PC-9 (cell line): ENCODE measurements around the gene PARP2.

Source experiments
- CTCF ChIP-seq: fragments of 200-600 bp; sonication (generic); conservative IDR thresholded peaks from 2 replicates; pipeline ENCODE4 v1.6.1; 2017; ENCODE audit warnings: mixed run types, antibody characterized with exemption, mild to moderate bottlenecking, moderate library complexity
- EZH2 ChIP-seq: fragments of 200-600 bp; sonication (generic); IDR thresholded peaks from 2 replicates; pipeline ENCODE4 v1.8.0; 2017; ENCODE audit warnings: antibody characterized with exemption, low read depth

- TF ChIP-seq CTCF (no peak), EZH2 (no peak)
Observed at GRCh38 chr14:20350860-20351259, 7.4 kb downstream of the PARP2 start.
